A549 (cell line): ENCODE measurements around the gene PLCD1. TPM values are rescaled to one million over a fixed set of nuclear protein-coding genes. Genes with fewer than 3 reads are reported as not detected.

ENCODE experiments used
- ATAC-seq, 2 experiments: fragments of 200-7000 bp in 1 of 2; fragments of >200 bp in 1 of 2; cut with Nextera tagmentation in 1 of 2; cut with Tn5 transposase in 1 of 2; 3 replicates each; pipeline versions ENCODE4 v1.8.0 to v1.9.1; 2018 to 2020; ENCODE audit warnings: mild to moderate bottlenecking in 1 of 2, moderate library complexity in 1 of 2
- CTCF ChIA-PET: fragments of 300-600 bp; sonication (Branson Sonifier 250); formaldehyde crosslinking; extraction: SDS; loops from one replicate; lab custom pipeline; 2021; ENCODE audit warnings: antibody characterized with exemption, inconsistent platforms; lab: Yijun Ruan, JAX
- POLR2A ChIA-PET: fragments of 350-600 bp; formaldehyde crosslinking; extraction: SDS; loops from one replicate; lab custom pipeline; 2021; ENCODE audit warnings: antibody characterized with exemption, inconsistent platforms; lab: Yijun Ruan, JAX
- DNase-seq, 2 experiments: peaks; one replicate each; pipeline versions ENCODE4 v3.0.0 to v3.0.0-alpha.2; 2011 to 2016; ENCODE audit warnings: low read depth in 1 of 2, low spot score in 1 of 2
- FAIRE-seq: peaks from 2 replicates; lab custom pipeline; 2011; peaks lifted over from hg19 to GRCh38; lab: Jason Lieb, UNC
- H3K27ac ChIP-seq, 2 experiments: fragments of >200 bp; sonication (Bioruptor Twin); formaldehyde crosslinking; 3 replicates each; pipeline ENCODE4 v1.5.1; 2016 to 2017
- H3K4me1 ChIP-seq: fragments of >200 bp; sonication (Bioruptor Twin); formaldehyde crosslinking; 3 replicates; pipeline ENCODE4 v1.6.1; 2016
- H3K4me2 ChIP-seq: fragments of >200 bp; sonication (Bioruptor Twin); formaldehyde crosslinking; 3 replicates; pipeline ENCODE4 v1.6.1; 2016
- H3K4me3 ChIP-seq: fragments of >200 bp; sonication (Bioruptor Twin); formaldehyde crosslinking; 3 replicates; pipeline ENCODE4 v1.5.1; 2016
- H3K9me3 ChIP-seq: fragments of >200 bp; sonication (Bioruptor Twin); formaldehyde crosslinking; 3 replicates; pipeline ENCODE4 v1.6.1; 2016
- ATOH8 ChIP-seq: fragments of 250-450 bp; sonication (Bioruptor Pico); IDR thresholded peaks from 2 replicates; pipeline ENCODE4 v1.5.0; 2020; ENCODE audit warnings: low read depth, mild to moderate bottlenecking, moderate library complexity
- BHLHE40 ChIP-seq: IDR thresholded peaks from 2 replicates; pipeline ENCODE4 v1.6.1; 2012; ENCODE audit warnings: low read depth, low read length, inconsistent platforms
- CBX8 ChIP-seq: fragments of 200-600 bp; sonication (generic); IDR thresholded peaks from 2 replicates; pipeline ENCODE4 v1.6.1; 2016
- CEBPB ChIP-seq, 2 experiments: fragments of >200 bp in 1 of 2; sonication (Bioruptor Twin) in 1 of 2; formaldehyde crosslinking in 1 of 2; IDR thresholded peaks; 2 replicates each; pipeline ENCODE4 v1.6.1; 2012 to 2016
- CHD2 ChIP-seq: fragments of 150-350 bp; IDR thresholded peaks from 2 replicates; pipeline ENCODE4 v1.6.1; 2014; ENCODE audit warnings: low read length; ENCODE audit not compliant: partially characterized antibody
- CHD4 ChIP-seq: fragments of 200-600 bp; sonication (generic); IDR thresholded peaks from 2 replicates; pipeline ENCODE4 v1.6.1; 2016; ENCODE audit warnings: antibody characterized with exemption, mild to moderate bottlenecking, borderline replicate concordance
- EHMT2 ChIP-seq: fragments of 200-600 bp; sonication (generic); IDR thresholded peaks from 2 replicates; pipeline ENCODE4 v1.6.1; 2016; ENCODE audit warnings: antibody characterized with exemption, low read depth, mild to moderate bottlenecking, moderate library complexity
- FOSB ChIP-seq: fragments of 250-450 bp; sonication (Bioruptor Pico); IDR thresholded peaks from 2 replicates; pipeline ENCODE4 v1.5.0; 2020; ENCODE audit warnings: mild to moderate bottlenecking, moderate library complexity
- HDAC2 ChIP-seq: fragments of 200-600 bp; sonication (generic); IDR thresholded peaks from 2 replicates; pipeline ENCODE4 v1.6.1; 2016
- KDM5A ChIP-seq: fragments of 200-600 bp; sonication (generic); IDR thresholded peaks from 2 replicates; pipeline ENCODE4 v1.6.1; 2016; ENCODE audit warnings: antibody characterized with exemption, mild to moderate bottlenecking
- MAZ ChIP-seq: fragments of 150-350 bp; IDR thresholded peaks from 2 replicates; pipeline ENCODE4 v1.6.1; 2014; ENCODE audit warnings: antibody characterized with exemption, low read depth, low read length, borderline replicate concordance
- NFE2L2 ChIP-seq: fragments of 150-350 bp; conservative IDR thresholded peaks from 2 replicates; pipeline ENCODE4 v1.6.1; 2014; ENCODE audit warnings: low read length
- NPAS2 ChIP-seq: fragments of 250-450 bp; sonication (Bioruptor Pico); IDR thresholded peaks from 2 replicates; pipeline ENCODE4 v1.8.0; 2022; ENCODE audit warnings: mild to moderate bottlenecking, moderate library complexity, borderline replicate concordance
- PHF8 ChIP-seq: fragments of 200-600 bp; sonication (generic); IDR thresholded peaks from 2 replicates; pipeline ENCODE4 v1.6.1; 2016; ENCODE audit warnings: low read depth, mild to moderate bottlenecking, antibody characterized with exemption, moderate library complexity, borderline replicate concordance
- POLR2AphosphoS2 ChIP-seq: conservative IDR thresholded peaks from 2 replicates; pipeline ENCODE4 v1.6.1; 2012; ENCODE audit warnings: low read length, improper control_type of control experiment, inconsistent platforms
- RARB ChIP-seq: fragments of 250-450 bp; sonication (Bioruptor Pico); IDR thresholded peaks from 2 replicates; pipeline ENCODE4 v1.8.0; 2021; ENCODE audit warnings: mild to moderate bottlenecking, moderate library complexity
- RCOR1 ChIP-seq: fragments of 150-350 bp; IDR thresholded peaks from 2 replicates; pipeline ENCODE4 v1.6.1; 2014; ENCODE audit warnings: antibody characterized with exemption, low read length, low read depth
- REST ChIP-seq: fragments of 200-600 bp; sonication (generic); IDR thresholded peaks from 2 replicates; pipeline ENCODE4 v1.6.1; 2016; ENCODE audit warnings: antibody characterized with exemption, mild to moderate bottlenecking, moderate library complexity
- RFX5 ChIP-seq: fragments of 450-650 bp; IDR thresholded peaks from 2 replicates; pipeline ENCODE4 v1.7.1; 2014; ENCODE audit warnings: antibody characterized with exemption, mild to moderate bottlenecking, moderate library complexity
- RNF2 ChIP-seq: fragments of 200-600 bp; sonication (generic); IDR thresholded peaks from 2 replicates; pipeline ENCODE4 v1.6.1; 2016; ENCODE audit warnings: low read depth, mild to moderate bottlenecking, antibody characterized with exemption, moderate library complexity, borderline replicate concordance
- SMC3 ChIP-seq: fragments of >200 bp; sonication (Bioruptor Twin); formaldehyde crosslinking; IDR thresholded peaks from 3 replicates; pipeline ENCODE4 v1.6.1; 2018; ENCODE audit warnings: inconsistent platforms
- TFCP2L1 ChIP-seq: fragments of 250-450 bp; sonication (Bioruptor Pico); IDR thresholded peaks from 2 replicates; pipeline ENCODE4 v1.5.0; 2021; ENCODE audit warnings: mild to moderate bottlenecking
- TP53 ChIP-seq: fragments of 250-450 bp; sonication (Bioruptor Pico); IDR thresholded peaks from 2 replicates; pipeline ENCODE4 v1.5.0; 2021; ENCODE audit warnings: mild to moderate bottlenecking, moderate library complexity
- USF2 ChIP-seq: fragments of 450-650 bp; IDR thresholded peaks from 2 replicates; pipeline ENCODE4 v1.6.1; 2014; ENCODE audit warnings: antibody characterized with exemption
- ZSCAN20 ChIP-seq: fragments of 250-450 bp; sonication (Bioruptor Pico); IDR thresholded peaks from 2 replicates; pipeline ENCODE4 v1.8.0; 2022; ENCODE audit warnings: mild to moderate bottlenecking, moderate library complexity
- WGBS: methylation state at CpG from one replicate; pipeline ENCODE4 v1.1.6; 2017; ENCODE audit errors: missing lambda C conversion rate; 5-methylcytosine and 5-hydroxymethylcytosine counted together
- polyA plus RNA-seq, 4 experiments: library from polyadenylated mRNA; depleted of rRNA in 3 of 4; stranded (reverse); fragments of >200 nt; fragmentation: RNase III in 1 of 4; extraction: RNeasy Plus Mini Kit Qiagen cat#74134 plus additional on column Dnase treatment in 1 of 4; gene quantifications; 2 replicates in 3 of 4; 3 replicates in 1 of 4; pipeline ENCODE4 v1.2.3, GENCODE V29; 2011 to 2017

The PLCD1 gene
- polyA plus RNA-seq, 2 of the 4 experiments (the other 2 are of a cell fraction) = 3.9 to 4.8 TPM

- DNase-seq = no peak
- no peak for TF ChIP-seq KDM5A
- TF ChIP-seq CBX8 = no peak
- no peak for TF ChIP-seq ZSCAN20 (CRISPR knock-in tag)
- no peak for TF ChIP-seq NPAS2
- no peak for TF ChIP-seq MAZ
- no peak for TF ChIP-seq RNF2
- TF ChIP-seq CHD4 = no peak
- no peak for TF ChIP-seq HDAC2
- TF ChIP-seq POLR2AphosphoS2 = no peak
- no peak for TF ChIP-seq TP53 (CRISPR knock-in tag)
- no peak for TF ChIP-seq CEBPB (IDR thresholded peaks at IDR 0.05)
- no peak for TF ChIP-seq EHMT2
- no peak for TF ChIP-seq ATOH8
- no peak for TF ChIP-seq REST
- TF ChIP-seq SMC3 = no peak
- no peak for TF ChIP-seq NFE2L2
- no peak for TF ChIP-seq RCOR1
- no peak for TF ChIP-seq FOSB
- TF ChIP-seq RARB = no peak
- no peak for TF ChIP-seq RFX5
- TF ChIP-seq, all 56 proteins: peak for 0
- no peaks in the 10 kb centered on the region for H3K9me3 ChIP-seq
- no peaks in the 10 kb centered on the region for H3K4me1 ChIP-seq
- WGBS = 45% methylated on average over 7 of the region's 7 CpGs
- H3K4me3 ChIP-seq = no peak overlapping the region
- ChIA-PET POLR2A (no interaction called here), CTCF (interaction anchor here (0.6 kb wide), 1 partner anchor 574 kb away, joined by 3 read pairs; no protein-coding TSS in a partner anchor)
- no peak for FAIRE-seq
- no peak overlapping the region for H3K27ac ChIP-seq
- ATAC-seq = no peak
- H3K4me2 ChIP-seq = no peak overlapping the region
Observed at GRCh38 chr3:38059591-38059990, 30.1 kb upstream of the PLCD1 start.

- FAIRE-seq (no peak), DNase-seq (no peak), ATAC-seq (peak in 1 of 2 experiments; percentile 38; a peak in 1 of 6 replicates)
- no peak for TF ChIP-seq TFCP2L1
- TF ChIP-seq ATOH8 = no peak
- no peak for TF ChIP-seq CHD2
- no peak for TF ChIP-seq FOSB
- TF ChIP-seq BHLHE40 = no peak
- peak; percentile 47; the same call in 1 of the 2 replicates for TF ChIP-seq USF2
- TF ChIP-seq PHF8 = no peak
- no peaks in the 10 kb centered on the region for H3K9me3 ChIP-seq
- ChIA-PET POLR2A (no interaction called here), CTCF (interaction anchor here (0.6 to 0.7 kb wide), 3 partner anchors 58 to 941 kb away, joined by 3 read pairs; no protein-coding TSS in a partner anchor)
- H3K4me1 ChIP-seq = no peaks in the 10 kb centered on the region
- H3K27ac ChIP-seq = no peak overlapping the region
- 36% methylated on average over 2 of the region's 2 CpGs for WGBS
- H3K4me3 ChIP-seq = no peak overlapping the region
- no peak overlapping the region for H3K4me2 ChIP-seq
Observed at GRCh38 chr3:38059148-38059547, 29.7 kb upstream of the PLCD1 start.
